Astrocyte (in vitro differentiated cells and primary cell): ENCODE data around the gene SAA1.

Experiments
- CTCF ChIP-seq: IDR thresholded peaks from 2 replicates; pipeline ENCODE4 v1.5.1; 2011; ENCODE audit warnings: low read depth, mild to moderate bottlenecking, inconsistent platforms, low read length, moderate library complexity; ENCODE audit not compliant: insufficient read depth
- EZH2 ChIP-seq: IDR thresholded peaks from 2 replicates; pipeline ENCODE4 v1.6.1; 2012; ENCODE audit warnings: mild to moderate bottlenecking, low read length, inconsistent platforms; ENCODE audit not compliant: insufficient read depth

- no peak for TF ChIP-seq CTCF
- no peak for TF ChIP-seq EZH2
Measured at GRCh38 chr11:18265949-18266348, at the start of gene SAA1.
